ENCODE data around the gene MAPK7. TPM values are rescaled to one million over a fixed set of nuclear protein-coding genes. Genes with fewer than 3 reads are reported as not detected.
A peak's percentile ranks its signal among the peaks of the same experiment; 100 is the strongest.

MAPK7 gene
- polyA plus RNA-seq, 1 of the 3 experiments (the other 2 are of a cell fraction) = 19.1 TPM

DNA sequence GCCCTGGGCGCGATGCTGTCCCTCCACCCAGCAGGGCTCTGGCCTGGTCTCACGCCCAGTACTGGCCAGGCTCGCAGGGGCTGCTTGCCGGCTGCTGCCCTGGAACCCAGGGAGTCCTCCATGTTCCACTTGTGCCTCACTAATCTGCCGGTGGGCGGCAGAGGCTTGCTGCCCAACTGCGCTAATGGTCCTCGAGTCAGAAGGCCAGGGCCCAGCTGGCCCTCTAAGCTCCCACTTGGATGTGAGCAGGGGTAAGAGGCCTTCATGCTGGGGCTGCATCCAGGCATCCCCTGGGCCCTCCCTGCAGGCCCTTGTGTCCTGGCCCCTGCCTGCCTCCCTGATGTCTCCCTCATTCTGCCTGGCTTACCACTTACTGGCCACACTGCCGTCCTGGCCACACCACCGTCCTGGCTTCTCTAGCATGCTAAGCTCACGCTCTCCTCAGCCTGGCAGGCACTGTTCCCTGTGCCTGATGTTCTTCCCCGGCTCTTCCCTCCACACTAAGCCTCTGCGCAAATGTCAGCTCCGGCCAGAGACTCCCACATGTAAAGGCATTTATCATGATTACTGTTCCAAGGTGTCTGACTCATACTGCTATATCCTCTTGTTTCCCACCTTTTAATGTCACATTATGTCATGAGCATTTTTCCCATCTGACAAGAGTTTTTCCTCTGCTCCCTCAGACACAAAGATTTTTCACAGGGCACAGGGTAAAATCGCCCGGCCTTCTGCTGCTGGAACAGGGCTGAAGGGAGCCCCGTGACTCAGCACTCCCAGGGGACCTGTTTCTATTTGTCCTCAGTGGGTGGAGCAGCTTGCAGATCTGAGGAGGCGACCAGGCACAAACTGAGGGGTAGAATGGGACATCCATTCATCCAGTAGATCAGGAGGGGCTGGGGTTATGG, 31.7 kb upstream of the MAPK7 start:
- CTCF ChIA-PET = interaction anchor here (1.2 to 1.7 kb wide), 3 partner anchors 9 to 101 kb away, joined by 4 to 8 read pairs (median 7); partner anchors contain the start of gene B9D1
- H3K9ac ChIP-seq = peak overlapping the region; percentile 44; the same call in 1 of the 2 replicates
- no peaks in the 10 kb centered on the region for H3K9me3 ChIP-seq
- no peak overlapping the region for H3K4me3 ChIP-seq (ENCODE audit: low read depth in 2 of 2, low read length in 1 of 2)
- H2AFZ ChIP-seq (ENCODE audit: low read depth) = no peak overlapping the region
- H3K4me1 ChIP-seq (ENCODE audit: control insufficient read depth in 1 of 2, insufficient read depth in 2 of 2, low read depth in 1 of 2, low read length in 1 of 2) = peaks cover 13 to 20% of the 10 kb centered on the region in 2 experiments; a peak in 3 of 4 replicates
- WGBS (ENCODE audit: low lambda C conversion rate) = 48% methylated on average over 15 of the region's 19 CpGs
- H3K4me2 ChIP-seq = peak overlapping the region; percentile 35; the same call in 1 of the 2 replicates
- no peaks in the 10 kb centered on the region for H3K27me3 ChIP-seq (ENCODE audit: insufficient read depth)
- no peaks in the 10 kb centered on the region for H4K20me1 ChIP-seq (ENCODE audit: insufficient read depth)
- H3K36me3 ChIP-seq (replicated peaks in 1 of 2; ENCODE audit: control insufficient read depth in 1 of 2, insufficient read depth in 2 of 2, low read length in 1 of 2) = peaks cover 0 to 6% of the 10 kb centered on the region in 2 experiments
- H3F3A ChIP-seq (replicated peaks; ENCODE audit: insufficient read depth) = peaks cover 31% of the 10 kb centered on the region
- H3K27ac ChIP-seq (ENCODE audit: low read depth in 2 of 2, low read length in 1 of 2) = peak overlapping the region; percentile 20 to 90
- POLR2A ChIA-PET = no interaction called here
- no peaks in the 10 kb centered on the region for H3K9me2 ChIP-seq
- H3K79me2 ChIP-seq (ENCODE audit: insufficient read depth) = no peaks in the 10 kb centered on the region
- no peak for DNase-seq
- TF ChIP-seq TAF1 (IDR thresholded peaks at IDR 0.05; ENCODE audit: borderline replicate concordance, low read depth, low read length) (peak; percentile 13), EZH2phosphoT487 (IDR thresholded peaks at IDR 0.05; ENCODE audit: borderline replicate concordance, low read depth) (no peak), GATA2 (CRISPR knock-in tag; IDR thresholded peaks at IDR 0.05) (no peak), ELF1 (IDR thresholded peaks at IDR 0.05) (no peak), SIN3A (IDR thresholded peaks at IDR 0.05; ENCODE audit: borderline replicate concordance, low read depth, low read length) (peak; percentile 82; the same call in 1 of the 2 replicates), RAD21 (IDR thresholded peaks at IDR 0.05; ENCODE audit: low read length) (no peak; the same call in 1 of the 2 replicates), FOXJ3 (CRISPR knock-in tag; IDR thresholded peaks at IDR 0.05) (no peak), POLR2AphosphoS5 (IDR thresholded peaks at IDR 0.05; ENCODE audit: low read depth, low read length) (peak; percentile 81), FOXM1 (IDR thresholded peaks at IDR 0.05; ENCODE audit: low read depth) (no peak), JUND (IDR thresholded peaks at IDR 0.05) (peak; percentile 88), SMC3 (IDR thresholded peaks at IDR 0.05; ENCODE audit: low read depth, low read length) (no peak), CHD2 (IDR thresholded peaks at IDR 0.05; ENCODE audit: low read length, partially characterized antibody) (no peak), MXI1 (IDR thresholded peaks at IDR 0.05; ENCODE audit: low read depth, low read length) (no peak), TEAD4 (IDR thresholded peaks at IDR 0.05; ENCODE audit: borderline replicate concordance, insufficient read depth) (no peak), YY1 (IDR thresholded peaks at IDR 0.05; ENCODE audit: low read depth) (no peak), TCF12 (IDR thresholded peaks at IDR 0.05) (peak; percentile 79), NRF1 (IDR thresholded peaks at IDR 0.05; ENCODE audit: low read depth, low read length) (peak; percentile 36), EP300 (IDR thresholded peaks at IDR 0.05; ENCODE audit: borderline replicate concordance in 1 of 2, low read depth in 1 of 2, low read length in 1 of 2) (peak; percentile 8 to 43; a peak in 1 of 4 replicates)
- TF ChIP-seq, protein P1, sequence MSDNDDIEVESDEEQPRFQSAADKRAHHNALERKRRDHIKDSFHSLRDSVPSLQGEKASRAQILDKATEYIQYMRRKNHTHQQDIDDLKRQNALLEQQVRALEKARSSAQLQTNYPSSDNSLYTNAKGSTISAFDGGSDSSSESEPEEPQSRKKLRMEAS (IDR thresholded peaks at IDR 0.05; ENCODE audit: low read depth) = peak; percentile 80
- TF ChIP-seq, protein P2, sequence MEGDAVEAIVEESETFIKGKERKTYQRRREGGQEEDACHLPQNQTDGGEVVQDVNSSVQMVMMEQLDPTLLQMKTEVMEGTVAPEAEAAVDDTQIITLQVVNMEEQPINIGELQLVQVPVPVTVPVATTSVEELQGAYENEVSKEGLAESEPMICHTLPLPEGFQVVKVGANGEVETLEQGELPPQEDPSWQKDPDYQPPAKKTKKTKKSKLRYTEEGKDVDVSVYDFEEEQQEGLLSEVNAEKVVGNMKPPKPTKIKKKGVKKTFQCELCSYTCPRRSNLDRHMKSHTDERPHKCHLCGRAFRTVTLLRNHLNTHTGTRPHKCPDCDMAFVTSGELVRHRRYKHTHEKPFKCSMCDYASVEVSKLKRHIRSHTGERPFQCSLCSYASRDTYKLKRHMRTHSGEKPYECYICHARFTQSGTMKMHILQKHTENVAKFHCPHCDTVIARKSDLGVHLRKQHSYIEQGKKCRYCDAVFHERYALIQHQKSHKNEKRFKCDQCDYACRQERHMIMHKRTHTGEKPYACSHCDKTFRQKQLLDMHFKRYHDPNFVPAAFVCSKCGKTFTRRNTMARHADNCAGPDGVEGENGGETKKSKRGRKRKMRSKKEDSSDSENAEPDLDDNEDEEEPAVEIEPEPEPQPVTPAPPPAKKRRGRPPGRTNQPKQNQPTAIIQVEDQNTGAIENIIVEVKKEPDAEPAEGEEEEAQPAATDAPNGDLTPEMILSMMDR (IDR thresholded peaks at IDR 0.05) = no peak
- TF ChIP-seq, protein P3, sequence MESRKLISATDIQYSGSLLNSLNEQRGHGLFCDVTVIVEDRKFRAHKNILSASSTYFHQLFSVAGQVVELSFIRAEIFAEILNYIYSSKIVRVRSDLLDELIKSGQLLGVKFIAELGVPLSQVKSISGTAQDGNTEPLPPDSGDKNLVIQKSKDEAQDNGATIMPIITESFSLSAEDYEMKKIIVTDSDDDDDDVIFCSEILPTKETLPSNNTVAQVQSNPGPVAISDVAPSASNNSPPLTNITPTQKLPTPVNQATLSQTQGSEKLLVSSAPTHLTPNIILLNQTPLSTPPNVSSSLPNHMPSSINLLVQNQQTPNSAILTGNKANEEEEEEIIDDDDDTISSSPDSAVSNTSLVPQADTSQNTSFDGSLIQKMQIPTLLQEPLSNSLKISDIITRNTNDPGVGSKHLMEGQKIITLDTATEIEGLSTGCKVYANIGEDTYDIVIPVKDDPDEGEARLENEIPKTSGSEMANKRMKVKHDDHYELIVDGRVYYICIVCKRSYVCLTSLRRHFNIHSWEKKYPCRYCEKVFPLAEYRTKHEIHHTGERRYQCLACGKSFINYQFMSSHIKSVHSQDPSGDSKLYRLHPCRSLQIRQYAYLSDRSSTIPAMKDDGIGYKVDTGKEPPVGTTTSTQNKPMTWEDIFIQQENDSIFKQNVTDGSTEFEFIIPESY (IDR thresholded peaks at IDR 0.05; ENCODE audit: borderline replicate concordance, low read depth) = no peak
- TF ChIP-seq, protein P4, sequence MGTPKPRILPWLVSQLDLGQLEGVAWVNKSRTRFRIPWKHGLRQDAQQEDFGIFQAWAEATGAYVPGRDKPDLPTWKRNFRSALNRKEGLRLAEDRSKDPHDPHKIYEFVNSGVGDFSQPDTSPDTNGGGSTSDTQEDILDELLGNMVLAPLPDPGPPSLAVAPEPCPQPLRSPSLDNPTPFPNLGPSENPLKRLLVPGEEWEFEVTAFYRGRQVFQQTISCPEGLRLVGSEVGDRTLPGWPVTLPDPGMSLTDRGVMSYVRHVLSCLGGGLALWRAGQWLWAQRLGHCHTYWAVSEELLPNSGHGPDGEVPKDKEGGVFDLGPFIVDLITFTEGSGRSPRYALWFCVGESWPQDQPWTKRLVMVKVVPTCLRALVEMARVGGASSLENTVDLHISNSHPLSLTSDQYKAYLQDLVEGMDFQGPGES (IDR thresholded peaks at IDR 0.05; ENCODE audit: low read depth, low read length) = no peak
- TF ChIP-seq, protein P5, sequence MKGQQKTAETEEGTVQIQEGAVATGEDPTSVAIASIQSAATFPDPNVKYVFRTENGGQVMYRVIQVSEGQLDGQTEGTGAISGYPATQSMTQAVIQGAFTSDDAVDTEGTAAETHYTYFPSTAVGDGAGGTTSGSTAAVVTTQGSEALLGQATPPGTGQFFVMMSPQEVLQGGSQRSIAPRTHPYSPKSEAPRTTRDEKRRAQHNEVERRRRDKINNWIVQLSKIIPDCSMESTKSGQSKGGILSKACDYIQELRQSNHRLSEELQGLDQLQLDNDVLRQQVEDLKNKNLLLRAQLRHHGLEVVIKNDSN (IDR thresholded peaks at IDR 0.05; ENCODE audit: borderline replicate concordance, low read depth) = no peak
- TF ChIP-seq, protein P6, sequence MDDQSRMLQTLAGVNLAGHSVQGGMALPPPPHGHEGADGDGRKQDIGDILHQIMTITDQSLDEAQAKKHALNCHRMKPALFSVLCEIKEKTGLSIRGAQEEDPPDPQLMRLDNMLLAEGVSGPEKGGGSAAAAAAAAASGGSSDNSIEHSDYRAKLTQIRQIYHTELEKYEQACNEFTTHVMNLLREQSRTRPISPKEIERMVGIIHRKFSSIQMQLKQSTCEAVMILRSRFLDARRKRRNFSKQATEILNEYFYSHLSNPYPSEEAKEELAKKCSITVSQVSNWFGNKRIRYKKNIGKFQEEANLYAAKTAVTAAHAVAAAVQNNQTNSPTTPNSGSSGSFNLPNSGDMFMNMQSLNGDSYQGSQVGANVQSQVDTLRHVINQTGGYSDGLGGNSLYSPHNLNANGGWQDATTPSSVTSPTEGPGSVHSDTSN (IDR thresholded peaks at IDR 0.05) = peak; percentile 91

Measured in SK-N-SH (cell line).